EL (cell line): ENCODE data around the gene USP17L15.
"Not testable (repeated sequence)": the region's sequence is repeated elsewhere in the genome, so short reads cannot be mapped to it uniquely, and the experiment has no call there.

Experiments
- DNase-seq: peaks from one replicate; pipeline ENCODE4 v3.0.0-alpha.2; 2016

USP17L15 gene, protein sequence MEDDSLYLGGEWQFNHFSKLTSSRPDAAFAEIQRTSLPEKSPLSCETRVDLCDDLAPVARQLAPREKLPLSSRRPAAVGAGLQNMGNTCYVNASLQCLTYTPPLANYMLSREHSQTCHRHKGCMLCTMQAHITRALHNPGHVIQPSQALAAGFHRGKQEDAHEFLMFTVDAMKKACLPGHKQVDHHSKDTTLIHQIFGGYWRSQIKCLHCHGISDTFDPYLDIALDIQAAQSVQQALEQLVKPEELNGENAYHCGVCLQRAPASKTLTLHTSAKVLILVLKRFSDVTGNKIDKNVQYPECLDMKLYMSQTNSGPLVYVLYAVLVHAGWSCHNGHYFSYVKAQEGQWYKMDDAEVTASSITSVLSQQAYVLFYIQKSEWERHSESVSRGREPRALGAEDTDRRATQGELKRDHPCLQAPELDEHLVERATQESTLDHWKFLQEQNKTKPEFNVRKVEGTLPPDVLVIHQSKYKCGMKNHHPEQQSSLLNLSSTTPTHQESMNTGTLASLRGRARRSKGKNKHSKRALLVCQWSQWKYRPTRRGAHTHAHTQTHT

DNA sequence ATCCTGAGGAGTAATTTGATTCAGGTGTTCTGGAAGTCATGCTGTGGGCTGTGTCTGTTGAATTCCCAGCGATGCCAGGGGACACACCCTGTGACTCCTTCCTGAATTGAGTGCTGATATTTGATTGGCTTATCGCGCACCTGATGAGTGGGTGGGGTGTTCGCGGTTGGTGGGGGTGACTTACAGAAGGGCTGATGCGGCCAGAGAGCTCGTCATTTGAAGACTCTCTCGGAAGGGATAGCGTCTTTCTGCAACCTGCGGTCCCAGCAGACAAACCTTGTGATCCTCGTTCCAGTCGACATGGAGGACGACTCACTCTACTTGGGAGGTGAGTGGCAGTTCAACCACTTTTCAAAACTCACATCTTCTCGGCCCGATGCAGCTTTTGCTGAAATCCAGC is at the start of gene USP17L15:
TSS of gene USP17L15 (plus strand) at position 301 of the 400 bp plus-strand sequence. CDS start at position 301, 0 bp downstream.
- DNase-seq: not testable (repeated sequence)

DNA sequence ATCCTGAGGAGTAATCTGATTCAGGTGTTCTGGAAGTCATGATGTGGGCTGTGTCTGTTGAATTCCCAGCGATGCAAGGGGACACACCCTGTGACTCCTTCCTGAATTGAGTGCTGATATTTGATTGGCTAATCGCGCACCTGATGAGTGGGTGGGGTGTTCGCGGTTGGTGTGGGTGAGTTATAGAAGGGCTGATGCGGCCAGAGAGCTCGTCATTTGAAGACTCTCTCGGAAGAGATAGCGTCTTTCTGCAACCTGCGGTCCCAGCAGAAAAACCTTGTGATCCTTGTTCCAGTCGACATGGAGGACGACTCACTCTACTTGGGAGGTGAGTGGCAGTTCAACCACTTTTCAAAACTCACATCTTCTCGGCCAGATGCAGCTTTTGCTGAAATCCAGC is 23.8 kb upstream of the USP17L15 start, which contains the start of gene USP17L10:
TSS of gene USP17L10 (plus strand) at position 301 of the 400 bp plus-strand sequence. CDS start at position 301, 0 bp downstream.
- DNase-seq: not testable (repeated sequence)

GRCh38 chr4:9214701-9215100 is 19.5 kb upstream of the USP17L15 start:
- not testable (repeated sequence) for DNase-seq

DNA sequence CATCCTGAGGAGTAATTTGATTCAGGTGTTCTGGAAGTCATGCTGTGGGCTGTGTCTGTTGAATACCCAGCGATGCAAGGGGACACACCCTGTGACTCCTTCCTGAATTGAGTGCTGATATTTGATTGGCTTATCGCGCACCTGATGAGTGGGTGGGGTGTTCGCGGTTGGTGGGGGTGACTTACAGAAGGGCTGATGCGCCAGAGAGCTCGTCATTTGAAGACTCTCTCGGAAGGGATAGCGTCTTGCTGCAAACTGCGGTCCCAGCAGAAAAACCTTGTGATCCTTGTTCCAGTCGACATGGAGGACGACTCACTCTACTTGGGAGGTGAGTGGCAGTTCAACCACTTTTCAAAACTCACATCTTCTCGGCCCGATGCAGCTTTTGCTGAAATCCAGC is 19.1 kb upstream of the USP17L15 start, which contains the start of gene USP17L11:
TSS of gene USP17L11 (plus strand) at position 301 of the 400 bp plus-strand sequence. CDS start at position 301, 0 bp downstream.
- DNase-seq: not testable (repeated sequence)

DNA sequence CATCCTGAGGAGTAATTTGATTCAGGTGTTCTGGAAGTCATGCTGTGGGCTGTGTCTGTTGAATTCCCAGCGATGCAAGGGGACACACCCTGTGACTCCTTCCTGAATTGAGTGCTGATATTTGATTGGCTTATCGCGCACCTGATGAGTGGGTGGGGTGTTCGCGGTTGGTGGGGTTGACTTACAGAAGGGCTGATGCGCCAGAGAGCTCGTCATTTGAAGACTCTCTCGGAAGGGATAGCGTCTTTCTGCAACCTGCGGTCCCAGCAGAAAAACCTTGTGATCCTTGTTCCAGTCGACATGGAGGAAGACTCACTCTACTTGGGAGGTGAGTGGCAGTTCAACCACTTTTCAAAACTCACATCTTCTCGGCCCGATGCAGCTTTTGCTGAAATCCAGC is 14.3 kb upstream of the USP17L15 start, which contains the start of gene USP17L12:
TSS of gene USP17L12 (plus strand) at position 301 of the 400 bp plus-strand sequence. CDS start at position 301, 0 bp downstream.
- not testable (repeated sequence) for DNase-seq

DNA sequence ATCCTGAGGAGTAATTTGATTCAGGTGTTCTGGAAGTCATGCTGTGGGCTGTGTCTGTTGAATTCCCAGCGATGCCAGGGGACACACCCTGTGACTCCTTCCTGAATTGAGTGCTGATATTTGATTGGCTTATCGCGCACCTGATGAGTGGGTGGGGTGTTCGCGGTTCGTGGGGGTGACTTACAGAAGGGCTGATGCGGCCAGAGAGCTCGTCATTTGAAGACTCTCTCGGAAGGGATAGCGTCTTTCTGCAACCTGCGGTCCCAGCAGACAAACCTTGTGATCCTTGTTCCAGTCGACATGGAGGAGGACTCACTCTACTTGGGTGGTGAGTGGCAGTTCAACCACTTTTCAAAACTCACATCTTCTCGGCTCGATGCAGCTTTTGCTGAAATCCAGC is 9.6 kb upstream of the USP17L15 start, which contains the start of gene USP17L13:
TSS of gene USP17L13 (plus strand) at position 301 of the 400 bp plus-strand sequence. CDS start at position 301, 0 bp downstream.
- not testable (repeated sequence) for DNase-seq

GRCh38 chr4:9230249-9230648 is 3.9 kb upstream of the USP17L15 start:
- not testable (repeated sequence) for DNase-seq

- DNase-seq: not testable (repeated sequence)
Observed at GRCh38 chr4:9238461-9238860, 4.3 kb downstream of the USP17L15 start.

DNA sequence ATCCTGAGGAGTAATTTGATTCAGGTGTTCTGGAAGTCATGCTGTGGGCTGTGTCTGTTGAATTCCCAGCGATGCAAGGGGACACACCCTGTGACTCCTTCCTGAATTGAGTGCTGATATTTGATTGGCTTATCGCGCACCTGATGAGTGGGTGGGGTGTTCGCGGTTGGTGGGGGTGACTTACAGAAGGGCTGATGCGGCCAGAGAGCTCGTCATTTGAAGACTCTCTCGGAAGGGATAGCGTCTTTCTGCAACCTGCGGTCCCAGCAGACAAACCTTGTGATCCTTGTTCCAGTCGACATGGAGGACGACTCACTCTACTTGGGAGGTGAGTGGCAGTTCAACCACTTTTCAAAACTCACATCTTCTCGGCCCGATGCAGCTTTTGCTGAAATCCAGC is 9.4 kb downstream of the USP17L15 start, which contains the start of gene USP17L17:
TSS of gene USP17L17 (plus strand) at position 301 of the 400 bp plus-strand sequence. CDS start at position 301, 0 bp downstream.
- DNase-seq: not testable (repeated sequence)

- not testable (repeated sequence) for DNase-seq
Observed at GRCh38 chr4:9247953-9248680, 13.9 kb downstream of the USP17L15 start, which contains the start of gene USP17L18. Gene USP17L18, plus strand, starts transcription at chr4:9248630. Its CDS starts 0 bp downstream, at chr4:9248630.

DNA sequence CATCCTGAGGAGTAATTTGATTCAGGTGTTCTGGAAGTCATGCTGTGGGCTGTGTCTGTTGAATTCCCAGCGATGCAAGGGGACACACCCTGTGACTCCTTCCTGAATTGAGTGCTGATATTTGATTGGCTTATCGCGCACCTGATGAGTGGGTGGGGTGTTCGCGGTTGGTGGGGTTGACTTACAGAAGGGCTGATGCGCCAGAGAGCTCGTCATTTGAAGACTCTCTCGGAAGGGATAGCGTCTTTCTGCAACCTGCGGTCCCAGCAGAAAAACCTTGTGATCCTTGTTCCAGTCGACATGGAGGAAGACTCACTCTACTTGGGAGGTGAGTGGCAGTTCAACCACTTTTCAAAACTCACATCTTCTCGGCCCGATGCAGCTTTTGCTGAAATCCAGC is 18.9 kb downstream of the USP17L15 start, which contains the start of gene USP17L19:
TSS of gene USP17L19 (plus strand) at position 301 of the 400 bp plus-strand sequence. CDS start at position 301, 0 bp downstream.
- not testable (repeated sequence) for DNase-seq

DNA sequence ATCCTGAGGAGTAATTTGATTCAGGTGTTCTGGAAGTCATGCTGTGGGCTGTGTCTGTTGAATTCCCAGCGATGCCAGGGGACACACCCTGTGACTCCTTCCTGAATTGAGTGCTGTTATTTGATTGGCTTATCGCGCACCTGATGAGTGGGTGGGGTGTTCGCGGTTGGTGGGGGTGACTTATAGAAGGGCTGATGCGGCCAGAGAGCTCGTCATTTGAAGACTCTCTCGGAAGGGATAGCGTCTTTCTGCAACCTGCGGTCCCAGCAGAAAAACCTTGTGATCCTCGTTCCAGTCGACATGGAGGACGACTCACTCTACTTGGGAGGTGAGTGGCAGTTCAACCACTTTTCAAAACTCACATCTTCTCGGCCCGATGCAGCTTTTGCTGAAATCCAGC is 23.6 kb downstream of the USP17L15 start, which contains the start of gene USP17L20:
TSS of gene USP17L20 (plus strand) at position 301 of the 400 bp plus-strand sequence. CDS start at position 301, 0 bp downstream.
- DNase-seq: not testable (repeated sequence)

DNA sequence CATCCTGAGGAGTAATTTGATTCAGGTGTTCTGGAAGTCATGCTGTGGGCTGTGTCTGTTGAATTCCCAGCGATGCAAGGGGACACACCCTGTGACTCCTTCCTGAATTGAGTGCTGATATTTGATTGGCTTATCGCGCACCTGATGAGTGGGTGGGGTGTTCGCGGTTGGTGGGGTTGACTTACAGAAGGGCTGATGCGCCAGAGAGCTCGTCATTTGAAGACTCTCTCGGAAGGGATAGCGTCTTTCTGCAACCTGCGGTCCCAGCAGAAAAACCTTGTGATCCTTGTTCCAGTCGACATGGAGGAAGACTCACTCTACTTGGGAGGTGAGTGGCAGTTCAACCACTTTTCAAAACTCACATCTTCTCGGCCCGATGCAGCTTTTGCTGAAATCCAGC is 28.4 kb downstream of the USP17L15 start, which contains the start of gene USP17L21:
TSS of gene USP17L21 (plus strand) at position 301 of the 400 bp plus-strand sequence. CDS start at position 301, 0 bp downstream.
- DNase-seq: not testable (repeated sequence)

- DNase-seq: not testable (repeated sequence)
Observed at GRCh38 chr4:9267319-9267718, 33.1 kb downstream of the USP17L15 start, which contains the start of gene USP17L22. Gene USP17L22, plus strand, starts transcription at chr4:9267619. Its CDS starts 0 bp downstream, at chr4:9267619.

GRCh38 chr4:9271719-9272118 is 37.5 kb downstream of the USP17L15 start:
- not testable (repeated sequence) for DNase-seq
